ENCODE results near the gene NTF3. TPM values are rescaled to one million over a fixed set of nuclear protein-coding genes. Genes with fewer than 3 reads are reported as not detected.
A peak's percentile ranks its signal among the peaks of the same experiment; 100 is the strongest.

Gene NTF3
- total and polyA plus RNA-seq, 10 donors = 0.72 to 5.8 (median 2.7) TPM; not detected in 1

DNA sequence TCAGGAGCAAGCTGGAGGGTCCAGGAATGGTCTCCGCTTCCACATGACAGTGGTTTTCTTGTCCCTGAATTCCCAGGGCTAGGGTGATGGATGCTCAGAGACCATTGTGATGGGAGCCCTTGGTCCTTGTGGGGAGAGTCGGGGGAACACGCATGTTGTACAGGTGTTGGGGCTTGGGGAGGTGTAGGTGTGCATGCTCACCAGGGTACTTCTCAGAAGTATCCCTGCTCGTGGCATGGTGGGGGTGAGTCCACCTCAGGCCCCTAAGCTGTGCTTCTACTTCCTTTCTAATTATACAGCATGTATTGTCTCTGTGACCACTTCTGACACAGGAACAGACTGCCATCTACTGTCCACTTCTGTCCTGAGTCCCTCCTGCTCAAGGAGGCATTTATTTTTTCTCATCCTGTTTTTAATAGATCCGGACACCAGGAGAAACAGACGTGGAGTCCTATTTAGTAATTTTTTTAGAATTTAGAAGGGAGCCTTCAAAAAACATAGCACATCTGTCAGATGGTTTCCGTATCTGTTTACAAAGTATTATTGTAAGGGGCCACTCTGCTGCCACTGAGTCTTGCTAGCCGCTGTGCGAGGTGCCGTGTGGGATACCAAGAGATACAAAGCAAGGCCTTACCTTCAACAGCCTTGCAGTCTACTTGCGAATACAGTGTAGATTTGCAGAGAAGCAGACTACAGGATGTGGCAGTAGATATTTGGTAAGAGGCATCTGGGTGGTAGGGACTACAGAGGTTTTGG lies 10.5 kb downstream of the NTF3 start:
- no peak for DNase-seq
- peaks cover 0 to 4% (median 0%) of the 10 kb centered on the region in 8 donors for H3K9me3 ChIP-seq
- no peak overlapping the region for H3K4me3 ChIP-seq
- H3K36me3 ChIP-seq = no peaks in the 10 kb centered on the region
- peaks cover 0 to 25% (median 1%) of the 10 kb centered on the region in 6 donors for H3K4me1 ChIP-seq
- H3K27ac ChIP-seq = no peak overlapping the region
- intact Hi-C loops (cut with DNase I; ENCODE audit: low total_unique reads) = loop anchor here (10.0 kb wide), 1 partner anchor 238 kb away; no protein-coding TSS in a partner anchor
- WGBS, 5 donors = 55 to 69% (median 64%) methylated on average over 10 to 11 of the region's 11 CpGs
- no peak for TF ChIP-seq POLR2A (IDR thresholded peaks at IDR 0.05)
- TF ChIP-seq CTCF (IDR thresholded peaks at IDR 0.05 in 8 of 11, conservative IDR thresholded peaks at IDR 0.05 in 3 of 11) = peak; percentile 11 to 65 (median 43)
- H3K27me3 ChIP-seq (replicated peaks in 1 of 7) = peaks cover 0 to 74% (median 0%) of the 10 kb centered on the region in 7 donors

GRCh38 chr12:5444520-5444919 lies 12.6 kb downstream of the NTF3 start:
- Histone ChIP-seq H3K27me3 (replicated peaks in 1 of 7) (peaks cover 0 to 54% (median 0%) of the 10 kb centered on the region in 7 donors), H3K4me1 (peaks cover 0 to 25% (median 1%) of the 10 kb centered on the region in 6 donors), H3K4me3 (no peak overlapping the region), H3K36me3 (no peaks in the 10 kb centered on the region), H3K9me3 (no peaks in the 10 kb centered on the region), H3K27ac (no peak overlapping the region)
- 74 to 91% (median 82%) methylated on average over 6 of the region's 6 CpGs for WGBS, 5 donors
- intact Hi-C loops (cut with DNase I; ENCODE audit: low total_unique reads) = loop anchor here (10.0 kb wide), 1 partner anchor 240 kb away; no protein-coding TSS in a partner anchor
- DNase-seq = no peak
- TF ChIP-seq POLR2A (IDR thresholded peaks at IDR 0.05) = no peak
- TF ChIP-seq CTCF (IDR thresholded peaks at IDR 0.05 in 8 of 11, conservative IDR thresholded peaks at IDR 0.05 in 3 of 11) = no peak
- no peak for TF ChIP-seq POLR2AphosphoS5 (IDR thresholded peaks at IDR 0.05)

- intact Hi-C loops (cut with DNase I; ENCODE audit: low total_unique reads) = loop anchor here (10.0 kb wide), 1 partner anchor 243 kb away; no protein-coding TSS in a partner anchor
- no peak for DNase-seq
- TF ChIP-seq POLR2AphosphoS5 (IDR thresholded peaks at IDR 0.05) (no peak), CTCF (IDR thresholded peaks at IDR 0.05 in 8 of 11, conservative IDR thresholded peaks at IDR 0.05 in 3 of 11) (no peak), POLR2A (IDR thresholded peaks at IDR 0.05) (no peak)
- H3K27ac ChIP-seq = no peak overlapping the region
- peaks cover 0 to 6% (median 0%) of the 10 kb centered on the region in 6 donors for H3K4me1 ChIP-seq
- no peaks in the 10 kb centered on the region for H3K9me3 ChIP-seq
- H3K27me3 ChIP-seq (replicated peaks in 1 of 7) = peaks cover 0 to 32% (median 0%) of the 10 kb centered on the region in 7 donors
- H3K36me3 ChIP-seq = no peaks in the 10 kb centered on the region
- 54 to 70% (median 62%) methylated on average over 5 of the region's 5 CpGs for WGBS, 5 donors
- no peak overlapping the region for H3K4me3 ChIP-seq
These were observed 15.4 kb downstream of the NTF3 start for GRCh38 chr12:5447320-5447719.

DNA sequence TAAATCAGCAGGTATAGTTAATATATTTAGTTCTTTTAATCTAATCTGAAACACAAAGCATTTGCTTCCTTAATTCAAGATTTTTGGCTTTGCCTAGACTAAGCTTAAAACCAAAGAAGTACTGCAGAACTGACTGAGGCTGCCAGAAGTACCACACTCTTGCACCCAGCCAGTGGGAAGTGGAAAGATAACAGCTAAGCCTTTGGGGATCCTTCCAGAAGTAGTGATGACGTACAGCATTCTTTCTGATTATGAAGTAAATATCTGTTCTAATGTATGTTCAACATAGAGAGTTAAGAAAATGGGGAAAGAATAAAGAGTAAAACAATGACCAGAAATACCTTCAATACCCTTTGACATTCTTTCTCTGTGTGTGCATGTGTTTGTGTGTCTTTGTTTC lies 19.3 kb downstream of the NTF3 start:
- 82 to 89% (median 88%) methylated on average over 1 of the region's 1 CpG for WGBS, 5 donors
- Histone ChIP-seq H3K27me3 (replicated peaks in 1 of 7) (peaks cover 0 to 6% (median 0%) of the 10 kb centered on the region in 7 donors), H3K36me3 (no peaks in the 10 kb centered on the region), H3K4me3 (no peak overlapping the region), H3K27ac (no peak overlapping the region), H3K4me1 (peaks cover 0 to 3% (median under 1%) of the 10 kb centered on the region in 6 donors), H3K9me3 (no peaks in the 10 kb centered on the region)
- no peak for DNase-seq
- TF ChIP-seq POLR2AphosphoS5 (IDR thresholded peaks at IDR 0.05) (no peak), CTCF (IDR thresholded peaks at IDR 0.05 in 8 of 11, conservative IDR thresholded peaks at IDR 0.05 in 3 of 11) (no peak)
- intact Hi-C loops (cut with DNase I; ENCODE audit: low total_unique reads) = no loop called here

All from spleen (tissue), 11 donors.